SH-SY5Y (cell line): ENCODE data around the gene ELMO2.

Source experiments
- GATA2 ChIP-seq: IDR thresholded peaks from 2 replicates; pipeline ENCODE4 v1.6.1; 2011; ENCODE audit warnings: mild to moderate bottlenecking, low read depth, low read length
- GATA3 ChIP-seq: IDR thresholded peaks from 2 replicates; pipeline ENCODE4 v1.6.1; 2011; ENCODE audit warnings: low read depth, mild to moderate bottlenecking, low read length, moderate library complexity

GRCh38 chr20:46439837-46440236 lies 33.4 kb upstream of the ELMO2 start:
- TF ChIP-seq GATA3 (no peak), GATA2 (no peak)
